ENCODE results near the gene ARV1. TPM values are rescaled to one million over a fixed set of nuclear protein-coding genes. Genes with fewer than 3 reads are reported as not detected.
"Not testable (repeated sequence)": the region's sequence is repeated elsewhere in the genome, so short reads cannot be mapped to it uniquely, and the experiment has no call there.

The ARV1 gene
- total RNA-seq, 2 donors from 2014 or later, result 23.4 to 29.7 TPM

DNA sequence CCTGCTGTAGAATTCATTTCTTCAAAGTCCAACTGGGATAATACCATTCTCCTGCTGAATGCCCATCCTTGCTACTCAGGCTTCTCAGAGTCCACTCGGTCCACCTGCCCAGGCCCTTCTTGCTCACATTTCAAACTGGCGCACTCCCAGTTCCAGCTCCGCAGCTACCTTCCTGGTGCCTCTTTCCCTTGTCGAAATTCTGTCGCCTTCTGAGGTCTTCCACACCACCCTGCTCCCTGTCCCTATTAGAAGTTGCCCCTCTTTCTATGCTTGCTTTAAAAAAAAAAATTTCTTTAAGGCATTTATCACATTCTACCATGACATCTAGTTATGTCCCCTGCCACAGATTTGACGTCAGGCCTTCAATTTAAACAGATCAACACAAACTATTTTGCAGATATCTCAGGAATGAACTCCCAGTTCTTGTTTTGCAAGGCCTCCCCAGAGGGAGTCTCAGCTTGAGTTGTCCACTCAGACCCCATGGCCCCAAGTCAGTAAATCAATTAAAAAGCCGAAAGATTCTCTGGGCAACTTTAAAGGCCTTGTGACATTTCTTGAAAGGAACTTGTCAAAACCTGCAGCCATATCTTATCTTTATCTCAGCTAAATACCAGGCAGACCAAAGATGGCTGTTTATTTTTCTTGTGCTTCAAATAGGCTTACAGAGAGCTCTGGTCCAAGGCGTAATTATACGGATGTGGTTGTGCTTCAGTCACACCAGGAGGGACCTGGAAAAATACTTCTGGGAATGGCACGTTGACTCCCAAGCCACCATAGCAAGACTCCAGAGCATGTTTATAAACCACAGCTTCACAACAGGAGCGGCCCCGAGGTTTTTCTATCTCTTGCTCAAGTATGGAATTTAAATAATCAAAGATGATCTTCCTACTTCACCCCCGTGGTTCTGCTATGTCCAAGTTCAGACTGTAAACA lies 59.0 kb downstream of the ARV1 start:
- intact Hi-C loops (cut with DNase I, micrococcal nuclease), result no loop called here
- ATAC-seq (no peak), DNase-seq (no peak)

DNA sequence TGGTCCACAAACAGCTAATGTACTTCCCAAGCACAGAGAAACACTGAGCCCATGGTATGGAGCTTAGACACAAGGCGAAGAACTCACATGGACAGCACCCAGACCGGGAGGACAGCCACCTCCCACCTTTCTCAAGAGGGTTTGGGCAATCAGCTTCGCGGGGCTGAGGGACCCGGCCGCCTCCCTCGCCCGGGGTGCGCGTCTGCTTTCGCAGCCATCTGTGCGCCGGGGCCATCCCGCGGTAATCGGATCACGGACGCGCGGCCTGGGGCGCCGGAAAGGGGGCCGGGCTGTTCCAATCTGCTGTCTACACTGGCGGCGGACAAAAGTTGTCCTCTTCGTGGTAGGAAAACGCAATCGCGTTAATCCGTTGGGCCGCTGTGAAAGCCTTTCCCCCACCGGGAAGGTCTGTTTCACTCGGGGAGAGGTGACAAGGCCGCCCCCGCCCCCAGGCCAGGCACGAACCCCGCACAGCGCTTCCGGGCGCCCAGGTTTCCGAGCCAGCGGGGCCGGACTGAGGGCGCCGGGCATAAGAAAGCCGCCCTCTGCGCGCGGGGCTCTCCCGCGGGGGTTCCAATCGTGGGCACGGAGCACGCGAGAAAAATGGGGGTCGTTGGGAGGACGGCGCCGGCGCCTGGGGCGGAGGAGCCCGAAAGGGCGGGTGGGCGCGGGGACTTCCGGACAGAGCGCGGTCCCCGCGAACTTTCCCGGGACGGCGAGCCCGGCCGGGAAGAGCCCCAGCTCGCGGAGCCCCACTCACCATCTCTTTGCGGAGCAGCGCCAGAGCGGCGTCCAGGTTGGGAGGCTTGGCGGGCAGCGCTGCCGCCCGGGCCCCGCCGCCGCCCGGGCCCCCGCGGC lies 60.5 kb downstream of the ARV1 start:
- ATAC-seq, result peak; percentile 77
- DNase-seq, result peak in 1 of 2 donors; percentile 59
- intact Hi-C loops (cut with DNase I, micrococcal nuclease), result no loop called here

DNA sequence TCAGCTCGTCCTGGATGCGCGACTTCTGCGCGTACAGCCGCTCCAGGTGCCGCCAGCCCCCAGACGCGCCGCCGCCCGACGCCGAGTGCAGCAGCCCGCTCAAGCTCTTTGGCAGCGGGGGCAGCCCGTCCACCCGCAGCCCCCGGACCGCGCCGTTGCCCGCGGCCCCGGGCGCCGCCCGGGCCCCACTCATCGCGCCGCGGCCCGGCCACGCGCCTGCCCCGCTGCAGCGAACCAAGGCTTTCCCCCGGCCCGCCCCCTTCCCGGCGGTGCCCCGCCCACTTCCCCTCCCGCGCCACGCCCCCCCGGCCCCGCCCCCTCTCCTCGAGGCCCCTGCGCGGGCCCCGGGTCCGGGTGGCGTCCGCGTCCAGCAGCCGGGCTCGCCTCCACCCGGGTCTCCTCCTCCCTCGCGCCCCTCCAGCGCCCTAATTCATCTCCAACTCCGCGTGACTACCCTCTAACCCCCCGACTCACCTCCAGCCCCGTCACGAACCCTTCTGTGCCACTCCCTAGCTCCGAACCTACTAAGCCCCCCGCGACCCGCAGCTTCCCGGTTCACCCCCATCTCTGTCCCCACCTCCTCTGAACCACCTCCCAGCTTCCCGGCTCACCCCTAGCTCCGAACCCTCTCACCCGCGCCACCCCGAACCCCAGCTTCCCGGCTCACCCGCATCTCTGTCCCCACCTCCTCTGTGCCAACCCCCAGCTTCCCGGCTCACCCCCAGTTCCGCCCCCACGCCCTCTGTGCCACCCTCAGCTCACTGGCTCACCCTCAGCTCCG lies 61.3 kb downstream of the ARV1 start, which contains the start of gene FAM89A:
Gene FAM89A (minus strand): TSS at position 236 of the 781 bp plus-strand sequence. CDS start 43 bp downstream, at position 193.
- intact Hi-C loops (cut with DNase I, micrococcal nuclease), result no loop called here
- DNase-seq, result peak; percentile 39 to 79

DNA sequence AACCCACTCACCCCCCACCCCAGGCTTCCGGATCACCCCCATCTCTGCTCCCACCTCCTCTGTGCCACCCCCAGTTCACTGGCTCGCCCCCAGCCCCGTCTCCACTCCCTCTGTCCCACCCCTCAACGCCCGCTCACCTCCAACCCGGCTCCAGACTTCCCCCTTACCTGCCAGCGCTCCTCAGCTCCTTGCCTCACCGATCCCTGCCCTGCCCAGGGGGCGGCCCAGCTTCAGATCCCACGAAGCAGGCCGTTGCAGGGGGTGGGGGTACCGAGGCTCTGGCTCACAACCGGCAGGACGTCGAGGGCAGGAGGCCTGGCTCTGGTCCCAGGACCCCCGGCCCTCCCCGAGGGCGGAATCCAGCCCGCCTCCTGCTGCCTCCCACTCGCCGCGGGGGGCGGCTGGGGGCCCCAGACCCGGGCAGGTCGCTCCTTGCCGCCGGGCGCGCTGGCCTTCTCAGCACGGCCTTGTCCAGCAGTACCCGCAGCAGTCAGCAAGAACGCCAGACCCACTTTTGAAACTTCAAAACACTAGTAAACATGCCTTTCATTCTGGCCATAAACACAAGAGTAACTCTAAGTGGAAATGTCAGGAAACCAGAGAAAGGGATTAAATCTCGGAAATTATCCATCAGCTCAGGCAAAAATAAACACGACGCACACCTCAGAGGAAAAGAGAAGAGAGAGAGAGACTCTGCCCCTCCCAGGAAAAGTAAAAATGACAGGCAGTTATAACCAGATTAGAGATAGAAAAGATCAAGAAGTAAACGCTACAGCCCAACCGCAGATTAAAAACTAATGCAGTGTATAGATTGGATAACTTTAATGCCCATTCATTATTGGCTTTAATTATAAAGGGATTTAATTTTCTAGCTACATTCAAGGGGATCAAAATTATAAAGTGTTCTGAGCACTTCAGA lies 62.2 kb downstream of the ARV1 start:
- DNase-seq (no peak), ATAC-seq (peak; percentile 38)
- intact Hi-C loops (cut with DNase I, micrococcal nuclease), result no loop called here

More for the DNA sequence above, 61.3 kb downstream of the ARV1 start, which contains the start of gene FAM89A:
- peak; percentile 85 for ATAC-seq

DNA sequence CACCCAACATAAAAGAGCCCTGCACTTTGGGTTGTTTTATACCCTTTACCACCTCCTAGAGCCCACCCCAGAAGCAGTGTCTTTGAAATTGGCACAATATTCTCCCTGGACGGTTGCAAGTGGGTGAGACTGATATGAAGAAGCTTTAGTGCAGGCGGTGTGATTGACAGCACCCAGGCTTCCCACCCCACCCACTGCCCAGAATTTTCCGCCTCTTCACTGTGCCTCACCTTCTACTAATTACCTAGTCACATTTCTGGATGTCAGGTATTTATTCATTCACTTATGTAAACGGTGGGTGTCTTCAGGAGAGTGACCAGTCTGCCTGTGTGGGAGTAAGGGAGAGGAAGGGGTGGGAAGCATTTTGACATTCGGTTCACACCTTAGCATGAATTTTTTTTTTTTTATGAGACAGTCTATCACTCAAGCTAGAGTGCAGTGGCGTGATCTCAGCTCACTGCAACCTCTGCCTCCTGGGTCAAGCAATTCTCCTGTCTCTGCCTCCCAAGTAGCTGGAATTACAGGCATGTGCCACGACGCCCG lies 62.9 kb downstream of the ARV1 start:
- ATAC-seq (no peak), DNase-seq (no peak)
- intact Hi-C loops (cut with DNase I, micrococcal nuclease), result no loop called here

DNA sequence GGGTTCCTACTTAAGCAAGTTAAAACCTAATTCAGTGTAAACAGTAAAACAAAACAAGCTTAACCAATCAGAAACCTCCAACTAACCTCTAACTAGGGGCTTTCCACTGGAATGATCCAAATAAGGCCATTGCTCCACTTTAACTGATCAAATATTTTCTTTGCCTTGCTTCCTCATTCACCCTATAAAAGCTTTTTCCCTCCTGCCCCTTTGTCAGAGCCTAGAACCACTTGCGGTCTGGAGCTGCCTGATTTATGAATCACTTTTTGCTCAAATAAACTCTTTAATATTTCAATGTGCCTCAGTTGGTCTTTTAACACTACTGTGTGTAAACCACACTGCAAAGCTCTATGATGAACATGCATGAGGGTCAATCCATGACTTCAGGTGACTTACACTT lies 65.7 kb downstream of the ARV1 start:
- DNase-seq, result no peak
- no peak for ATAC-seq
- intact Hi-C loops (cut with DNase I, micrococcal nuclease), result no loop called here

DNA sequence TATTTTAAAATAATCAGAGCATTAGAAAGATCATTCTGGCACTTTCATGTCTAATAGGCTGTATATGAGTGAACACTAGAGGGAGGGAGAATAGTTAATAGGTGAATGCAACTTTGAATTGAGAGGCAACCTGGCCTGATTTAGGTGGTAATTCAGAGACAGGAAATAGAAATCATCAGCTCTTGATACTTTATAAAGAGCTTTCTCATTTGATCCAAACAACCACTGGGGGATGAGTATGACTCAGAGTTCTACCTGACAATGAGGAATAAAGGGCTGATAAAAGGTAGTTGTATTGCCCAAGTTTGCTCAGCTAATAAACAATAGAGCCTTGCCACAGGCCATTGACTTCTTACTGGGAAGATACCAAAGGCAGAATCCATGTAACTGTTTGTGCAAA lies 66.4 kb downstream of the ARV1 start:
- intact Hi-C loops (cut with DNase I, micrococcal nuclease), result no loop called here
- DNase-seq, result no peak
- no peak for ATAC-seq

DNA sequence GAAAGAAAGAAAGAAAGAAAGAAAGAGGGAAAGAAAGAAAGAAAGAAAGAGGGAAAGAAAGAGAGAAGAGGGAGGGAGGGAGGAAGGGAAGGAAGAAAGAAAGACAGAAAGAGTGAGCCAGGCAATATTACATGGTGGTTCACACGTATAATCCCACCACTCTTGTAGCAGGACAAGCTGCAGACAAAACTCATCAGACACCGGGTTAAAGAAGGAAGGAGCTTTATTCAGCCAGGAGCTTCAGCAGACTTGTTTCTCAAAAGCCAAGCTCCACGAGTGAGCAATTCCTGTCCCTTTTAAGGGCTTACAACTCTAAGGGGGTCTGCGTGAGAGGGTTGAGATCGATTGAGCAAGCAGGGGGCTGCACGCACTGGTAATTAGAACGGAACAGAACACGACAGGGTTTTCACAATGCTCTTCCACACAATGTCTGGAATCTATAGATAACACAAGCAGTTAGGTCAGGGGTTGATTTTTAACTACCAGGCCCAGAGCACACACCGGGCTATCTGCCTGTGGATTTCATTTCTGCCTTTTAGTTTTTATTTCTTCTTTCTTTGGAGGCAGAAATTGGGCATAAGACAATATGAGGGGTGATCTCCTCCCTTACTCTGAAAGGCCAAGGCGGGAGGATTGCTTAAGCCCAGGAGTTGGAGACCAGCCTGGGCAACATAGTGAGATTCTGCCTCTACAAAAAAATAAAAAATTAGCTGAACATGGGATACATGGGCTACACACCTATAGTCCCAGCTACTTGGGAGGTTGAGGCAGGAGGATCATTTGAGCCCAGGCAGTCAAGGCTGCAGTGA lies 67.2 kb downstream of the ARV1 start:
- DNase-seq; intact Hi-C loops (cut with DNase I, micrococcal nuclease); ATAC-seq: not testable (repeated sequence)

DNA sequence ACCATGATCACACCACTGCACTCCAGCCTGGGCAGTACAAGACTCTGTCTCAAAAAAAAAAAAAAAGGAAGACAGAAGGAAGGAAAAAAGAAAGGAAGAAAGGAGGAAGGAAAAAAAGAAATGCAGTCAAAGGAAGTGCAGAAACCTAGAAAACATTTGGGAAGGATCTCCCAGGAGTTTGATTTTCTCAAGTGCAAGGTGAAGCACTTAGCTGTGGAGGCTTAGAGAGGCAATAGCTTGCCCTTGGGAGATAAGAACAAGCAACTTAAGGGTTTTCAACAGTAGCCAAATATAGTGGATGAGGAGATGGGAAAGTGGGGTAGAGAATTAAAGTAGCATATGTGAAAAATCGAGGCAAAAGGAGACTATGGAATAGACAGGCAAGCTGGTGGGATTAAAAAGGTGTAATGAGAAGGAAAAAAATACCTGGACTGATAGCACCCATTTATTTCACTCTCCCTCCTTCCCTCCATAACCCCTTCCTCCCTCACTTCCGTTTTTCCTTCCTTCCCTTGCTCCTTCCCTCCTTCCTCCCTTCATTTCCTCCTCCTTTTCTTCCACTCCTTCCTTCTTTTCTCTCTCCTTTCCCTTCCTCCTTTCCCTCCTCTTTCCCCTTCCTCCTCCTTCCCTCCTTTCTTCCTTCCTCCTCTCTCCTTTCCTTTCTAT lies 68.0 kb downstream of the ARV1 start:
- DNase-seq, result no peak
- intact Hi-C loops (cut with DNase I, micrococcal nuclease), result no loop called here
- no peak for ATAC-seq

DNA sequence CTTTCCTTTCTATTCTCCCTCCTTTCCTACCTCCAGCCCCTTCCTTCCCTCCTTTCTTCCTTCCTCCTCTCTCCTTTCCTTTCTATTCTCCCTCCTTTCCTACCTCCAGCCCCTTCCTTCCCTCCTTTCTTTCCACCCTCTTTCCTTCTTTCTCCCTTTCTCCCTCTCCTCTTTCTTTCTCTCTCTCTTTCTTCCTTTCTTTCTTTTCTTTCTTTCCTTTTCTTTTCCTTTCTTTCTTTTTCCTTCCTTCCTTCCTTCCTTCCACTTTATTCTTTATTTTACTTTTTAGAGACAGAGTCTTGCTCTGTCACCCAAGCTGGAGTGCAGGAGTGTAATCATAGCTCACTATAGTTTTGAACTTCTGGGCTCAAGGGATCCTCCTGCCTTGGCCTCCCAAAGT lies 68.6 kb downstream of the ARV1 start:
- ATAC-seq; intact Hi-C loops (cut with DNase I, micrococcal nuclease): not testable (repeated sequence)

DNA sequence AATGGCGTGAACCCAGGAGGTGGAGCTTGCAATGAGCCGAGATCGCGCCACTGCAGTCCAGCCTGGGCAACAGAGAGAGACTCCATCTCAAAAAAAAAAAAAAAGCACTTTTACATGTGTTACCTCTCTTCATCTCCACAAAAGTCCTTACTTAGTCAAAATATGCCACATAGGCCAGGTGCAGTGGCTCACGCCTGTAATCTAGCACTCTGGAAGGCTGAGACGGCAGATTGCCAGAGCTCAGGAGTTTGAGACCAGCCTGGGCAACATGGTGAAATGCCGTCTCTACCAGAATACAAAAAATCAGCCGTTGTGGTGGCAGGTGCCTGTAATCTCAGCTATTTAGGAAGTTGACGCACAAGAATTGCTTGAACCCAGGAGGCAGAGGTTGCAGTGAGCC lies 69.5 kb downstream of the ARV1 start:
- intact Hi-C loops (cut with DNase I, micrococcal nuclease); ATAC-seq; DNase-seq: not testable (repeated sequence)

More for the DNA sequence above, 68.6 kb downstream of the ARV1 start:
- DNase-seq, result not testable (repeated sequence)

DNA sequence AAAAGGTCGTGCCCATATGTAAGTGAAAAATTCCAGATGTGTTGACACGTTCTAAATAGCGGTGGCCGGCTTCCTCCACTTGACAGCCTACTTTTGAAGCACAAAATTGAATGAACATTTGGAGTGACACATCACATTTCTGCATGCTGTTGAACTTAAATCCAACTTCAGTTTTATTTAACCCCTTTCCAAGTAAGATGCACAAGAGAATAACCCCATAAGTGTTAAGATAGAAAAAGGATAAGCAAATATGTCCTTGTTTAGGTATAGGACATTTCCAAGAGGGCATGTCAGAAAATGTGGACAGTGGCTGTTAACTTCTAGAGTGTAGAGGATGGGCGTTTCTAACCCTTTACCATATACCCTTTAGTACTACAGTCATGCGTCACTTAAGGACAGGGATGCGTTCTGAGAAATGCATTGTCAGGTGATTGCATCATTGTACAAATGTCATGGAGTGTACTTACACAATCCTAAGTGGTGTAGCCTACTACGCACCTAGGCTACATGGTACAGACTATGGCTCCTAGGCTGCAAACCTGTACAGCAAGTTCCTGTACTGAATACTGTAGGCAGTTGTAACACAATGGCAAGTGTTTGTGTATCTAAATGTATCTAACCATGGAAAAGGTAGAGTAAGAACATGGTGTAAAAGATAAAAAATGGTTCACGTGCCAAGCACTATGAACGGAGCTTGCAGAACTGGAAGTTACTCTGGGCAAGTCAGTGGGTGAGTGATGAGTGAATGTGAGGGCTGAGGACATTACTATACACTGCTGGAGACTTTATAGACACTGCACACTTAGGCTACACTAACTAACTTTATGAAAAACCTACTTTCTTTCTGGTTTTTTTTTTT lies 70.5 kb downstream of the ARV1 start:
- DNase-seq (no peak), ATAC-seq (no peak)
- intact Hi-C loops (cut with DNase I, micrococcal nuclease), result no loop called here
